Esophagus muscularis mucosa (tissue), 4 donors: Measurements from ENCODE around the gene RSPH3. TPM values are rescaled to one million over a fixed set of nuclear protein-coding genes. Genes with fewer than 3 reads are reported as not detected.
"Not testable (repeated sequence)": the region's sequence is repeated elsewhere in the genome, so short reads cannot be mapped to it uniquely, and the experiment has no call there.

Source experiments
- DNase-seq: peaks from one replicate; pipeline ENCODE4 v3.0.0-alpha.2; 2017; ENCODE audit errors: extremely low spot score
- H3K27ac ChIP-seq, 4 donors: fragments of 200-600 bp; sonication (generic); replicated peaks in 1 of 4; 1 replicate in 3 of 4; 2 replicates in 1 of 4; pipeline ENCODE4 v1.5.1; 2016 to 2019; ENCODE audit warnings: mild to moderate bottlenecking in 1 of 4
- H3K27me3 ChIP-seq, 4 donors: fragments of 200-600 bp; sonication (generic); one replicate each; pipeline versions ENCODE4 v1.5.1 to v1.6.0; 2016 to 2019
- H3K36me3 ChIP-seq, 4 donors: fragments of 200-600 bp; sonication (generic); one replicate each; pipeline ENCODE4 v1.5.1; 2016 to 2019
- H3K4me1 ChIP-seq, 4 donors: fragments of 200-600 bp; sonication (generic); one replicate each; pipeline ENCODE4 v1.5.1; 2016 to 2019
- H3K4me3 ChIP-seq, 4 donors: fragments of 200-600 bp; sonication (generic); 1 replicate in 2 of 4; 2 replicates in 2 of 4; pipeline ENCODE4 v1.5.1; 2016 to 2019; ENCODE audit warnings: mild to moderate bottlenecking in 4 of 4, moderate library complexity in 1 of 4
- H3K9me3 ChIP-seq, 4 donors: fragments of 200-600 bp; sonication (generic); 1 replicate in 3 of 4; 2 replicates in 1 of 4; pipeline ENCODE4 v1.5.1; 2016 to 2019
- CTCF ChIP-seq, 3 experiments: fragments of 200-600 bp in 2 of 3; fragments of 450-650 bp in 1 of 3; sonication (generic) in 2 of 3; IDR thresholded peaks; one replicate each; pipeline ENCODE4 v1.5.1; 2017 to 2019; ENCODE audit warnings: antibody characterized with exemption in 3 of 3, mild to moderate bottlenecking in 2 of 3, moderate library complexity in 1 of 3
- EP300 ChIP-seq: sonication (generic); formaldehyde crosslinking; IDR thresholded peaks from one replicate; pipeline ENCODE4 v1.6.1; 2017; ENCODE audit warnings: antibody characterized with exemption
- POLR2A ChIP-seq: fragments of 450-650 bp; IDR thresholded peaks from one replicate; pipeline ENCODE4 v1.6.1; 2017; ENCODE audit warnings: antibody characterized with exemption, moderate library complexity, mild to moderate bottlenecking, low read depth
- POLR2AphosphoS5 ChIP-seq, 2 donors: sonication (generic); formaldehyde crosslinking; IDR thresholded peaks; one replicate each; pipeline ENCODE4 v1.6.1; 2017; ENCODE audit warnings: antibody characterized with exemption in 2 of 2
- WGBS: methylation state at CpG from one replicate; pipeline ENCODE4 v1.1.5; 2018; 5-methylcytosine and 5-hydroxymethylcytosine counted together
- intact Hi-C: fragments of 100-400 bp; cut with DNase I; formaldehyde crosslinking; loops from one replicate; pipeline ENCODE4 v1.15.1; 2023
- total RNA-seq, 4 donors: library from RNA; depleted of rRNA; stranded (reverse); fragments of >200 nt; gene quantifications; one replicate each; pipeline versions ENCODE4 v1.1.0 to v1.2.1, GENCODE V29; 2016

The RSPH3 gene
- total RNA-seq, 4 donors from 2014 or later, result 10.6 to 21.5 (median 18.1) TPM

GRCh38 chr6:158958504-158959386 is 41.3 kb downstream of the RSPH3 start:
- peaks cover 0 to 11% (median 0%) of the 10 kb centered on the region in 4 donors for H3K4me1 ChIP-seq
- H3K36me3 ChIP-seq, result no peaks in the 10 kb centered on the region
- intact Hi-C loops, result no loop called here
- H3K4me3 ChIP-seq, result no peak overlapping the region
- WGBS, result 76% methylated on average over 5 of the region's 7 CpGs
- peak overlapping the region in 1 of 4 donors; percentile 13 for H3K27ac ChIP-seq
- no peaks in the 10 kb centered on the region for H3K9me3 ChIP-seq
- TF ChIP-seq CTCF (IDR thresholded peaks at IDR 0.05), result no peak
- TF ChIP-seq POLR2A, result no peak
- TF ChIP-seq EP300, result no peak
- TF ChIP-seq POLR2AphosphoS5 (IDR thresholded peaks at IDR 0.05), result no peak
- no peak for DNase-seq
- no peaks in the 10 kb centered on the region for H3K27me3 ChIP-seq

GRCh38 chr6:158955255-158955654 is 44.7 kb downstream of the RSPH3 start:
- H3K4me1 ChIP-seq, result peaks cover 0 to 11% (median 0%) of the 10 kb centered on the region in 4 donors
- no peaks in the 10 kb centered on the region for H3K36me3 ChIP-seq
- no peaks in the 10 kb centered on the region for H3K27me3 ChIP-seq
- no peak overlapping the region for H3K4me3 ChIP-seq
- no peaks in the 10 kb centered on the region for H3K9me3 ChIP-seq
- intact Hi-C loops, result no loop called here
- no peak overlapping the region for H3K27ac ChIP-seq
- DNase-seq, result no peak
- TF ChIP-seq POLR2AphosphoS5 (IDR thresholded peaks at IDR 0.05) (no peak), EP300 (no peak), POLR2A (no peak), CTCF (IDR thresholded peaks at IDR 0.05) (no peak)
- WGBS, result 91% methylated on average over 3 of the region's 3 CpGs

DNA sequence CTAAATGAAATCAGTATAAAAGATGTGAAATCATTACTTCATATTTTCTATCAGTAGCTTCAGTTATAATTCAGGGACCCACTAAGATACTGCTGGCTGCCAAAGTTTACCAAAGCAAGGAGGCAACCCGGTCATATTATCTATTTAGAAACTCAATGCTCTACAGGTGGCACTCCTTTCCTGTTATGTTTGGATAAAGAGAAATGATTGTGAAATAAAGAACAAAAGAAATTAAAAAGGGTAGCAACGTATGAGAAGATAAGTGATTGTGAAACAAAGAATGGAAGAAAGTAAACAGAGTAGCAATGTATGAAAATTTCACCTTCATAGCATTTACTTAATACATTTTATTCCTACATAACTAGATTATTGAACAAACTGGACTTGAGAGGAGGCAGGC is 45.2 kb downstream of the RSPH3 start:
- Histone ChIP-seq H3K27ac (no peak overlapping the region), H3K4me1 (peaks cover 0 to 11% (median 0%) of the 10 kb centered on the region in 4 donors), H3K4me3 (no peak overlapping the region), H3K27me3 (no peaks in the 10 kb centered on the region), H3K36me3 (no peaks in the 10 kb centered on the region), H3K9me3 (no peaks in the 10 kb centered on the region)
- TF ChIP-seq CTCF (IDR thresholded peaks at IDR 0.05) (no peak), EP300 (no peak), POLR2A (no peak), POLR2AphosphoS5 (IDR thresholded peaks at IDR 0.05) (no peak)
- DNase-seq, result no peak
- intact Hi-C loops, result no loop called here
- WGBS, result 56% methylated on average over 2 of the region's 2 CpGs

DNA sequence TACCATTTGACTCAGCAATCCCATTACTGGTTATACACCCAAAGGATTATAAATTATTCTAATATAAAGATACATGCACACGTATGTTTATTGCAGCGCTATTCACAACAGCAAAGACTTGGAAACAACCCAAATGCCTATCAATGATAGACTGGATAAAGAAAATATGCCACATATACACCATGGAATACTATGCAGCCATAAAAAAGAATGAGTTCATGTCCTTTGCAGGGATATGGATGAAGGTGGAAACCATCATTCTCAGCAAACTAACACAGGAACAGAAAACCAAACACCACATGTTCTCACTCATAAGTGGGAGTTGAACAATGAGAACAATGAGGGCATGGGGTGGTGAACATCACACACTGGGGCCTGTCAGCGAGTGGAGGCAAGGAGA is 48.0 kb downstream of the RSPH3 start:
- H3K9me3 ChIP-seq, H3K36me3 ChIP-seq, H3K27me3 ChIP-seq, H3K4me3 ChIP-seq, H3K4me1 ChIP-seq, DNase-seq, intact Hi-C loops, H3K27ac ChIP-seq: not testable (repeated sequence)
- 95% methylated on average over 3 of the region's 3 CpGs for WGBS

DNA sequence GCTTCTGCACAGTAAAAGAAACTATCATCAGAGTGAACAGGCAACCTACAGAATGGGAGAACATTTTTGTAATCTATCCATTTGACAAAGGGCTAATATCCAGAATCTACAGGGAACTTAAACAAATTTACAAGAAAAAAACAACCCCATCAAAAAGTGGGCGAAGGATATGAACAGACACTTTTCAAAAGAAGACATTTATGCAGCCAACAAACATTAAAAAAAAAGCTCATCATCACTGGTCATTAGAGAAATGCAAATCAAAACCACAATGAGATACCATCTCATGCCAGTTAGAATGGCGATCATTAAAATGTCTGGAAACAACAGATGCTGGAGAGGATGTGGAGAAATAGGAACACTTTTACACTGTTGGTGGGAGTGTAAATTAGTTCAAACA is 48.4 kb downstream of the RSPH3 start:
- H3K36me3 ChIP-seq, H3K9me3 ChIP-seq, H3K27me3 ChIP-seq, H3K27ac ChIP-seq, H3K4me3 ChIP-seq, H3K4me1 ChIP-seq, DNase-seq, intact Hi-C loops: not testable (repeated sequence)
- WGBS, result 99% methylated on average over 2 of the region's 2 CpGs

- intact Hi-C loops, result no loop called here
- Histone ChIP-seq H3K4me3 (no peak overlapping the region), H3K36me3 (no peaks in the 10 kb centered on the region), H3K27ac (no peak overlapping the region), H3K4me1 (no peaks in the 10 kb centered on the region), H3K9me3 (peaks cover 0 to 7% (median 3%) of the 10 kb centered on the region in 4 donors), H3K27me3 (no peaks in the 10 kb centered on the region)
- no peak for DNase-seq
- TF ChIP-seq POLR2AphosphoS5 (IDR thresholded peaks at IDR 0.05), result no peak
- TF ChIP-seq EP300, result no peak
- TF ChIP-seq POLR2A, result no peak
- TF ChIP-seq CTCF (IDR thresholded peaks at IDR 0.05), result no peak
- WGBS, result 93% methylated on average over 8 of the region's 8 CpGs
These were observed 52.7 kb downstream of the RSPH3 start for GRCh38 chr6:158947284-158947683.
